ENCODE results near the gene VPS13A.
"Not testable (repeated sequence)": the region's sequence is repeated elsewhere in the genome, so short reads cannot be mapped to it uniquely, and the experiment has no call there.

VPS13A gene

DNA sequence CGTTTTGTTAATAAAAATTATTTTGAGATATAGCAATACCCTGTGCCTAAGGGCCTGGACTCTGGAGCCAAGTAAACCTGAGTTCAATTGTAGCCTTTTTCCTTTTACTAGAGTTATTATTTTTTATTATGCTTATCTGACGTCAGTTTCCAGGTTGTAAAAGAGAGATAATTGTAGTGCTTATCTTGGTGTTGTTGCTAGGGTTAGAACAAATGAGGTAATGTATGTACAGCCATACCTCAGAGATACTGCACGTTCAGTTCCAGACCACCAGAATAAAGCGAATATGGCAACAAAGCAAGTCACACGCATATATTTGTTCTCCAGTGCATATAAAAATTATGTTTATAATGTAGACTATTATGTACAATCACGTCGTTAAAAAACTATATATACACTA lies 215.0 kb downstream of the VPS13A start:
- DNase-seq (ENCODE audit: low spot score), result no peak
- no peaks in the 10 kb centered on the region for H3K79me1 ChIP-seq (ENCODE audit: low read depth, low read length)
- H2BK5ac ChIP-seq (ENCODE audit: low read length), result no peak overlapping the region
- no peak overlapping the region for H3K4me3 ChIP-seq (ENCODE audit: low read length in 2 of 2)
- no peak overlapping the region for H2AK5ac ChIP-seq (ENCODE audit: low read depth, low read length)
- no peak overlapping the region for H3K4me2 ChIP-seq (ENCODE audit: insufficient read depth, low read length, poor library complexity, severe bottlenecking)
- no peak overlapping the region for H2BK12ac ChIP-seq (ENCODE audit: low read length)
- no peak overlapping the region for H2AFZ ChIP-seq (ENCODE audit: low read length)
- H4K8ac ChIP-seq (ENCODE audit: low read depth, low read length), result no peak overlapping the region
- no peak overlapping the region for H3K27ac ChIP-seq (replicated peaks; ENCODE audit: low read length)
- H3K9ac ChIP-seq (ENCODE audit: low read depth, low read length, poor library complexity), result no peak overlapping the region
- no peaks in the 10 kb centered on the region for H3K4me1 ChIP-seq (ENCODE audit: control insufficient read depth in 2 of 2, insufficient read depth in 1 of 2, low read depth in 1 of 2, low read length in 2 of 2)
- H2BK15ac ChIP-seq (ENCODE audit: low read length), result no peak overlapping the region
- WGBS, 2 donors (ENCODE audit: extremely low coverage in 2 of 2, insufficient read length in 2 of 2, insufficient replicate concordance in 1 of 2), result no CpG with 5 or more reads among the region's 7 CpGs
- no peak overlapping the region for H3K4ac ChIP-seq (ENCODE audit: low read length)
- no peaks in the 10 kb centered on the region for H3K36me3 ChIP-seq (replicated peaks in 1 of 2; ENCODE audit: control insufficient read depth in 2 of 2, insufficient read depth in 2 of 2, low read length in 2 of 2)
- no peaks in the 10 kb centered on the region for H3K27me3 ChIP-seq (ENCODE audit: control insufficient read depth in 3 of 3, insufficient read depth in 3 of 3, low read depth in 1 of 3, low read length in 3 of 3)
- H4K91ac ChIP-seq (ENCODE audit: low read depth, low read length, poor library complexity), result no peak overlapping the region
- no peak overlapping the region for H3K18ac ChIP-seq (ENCODE audit: low read length)
- H2BK120ac ChIP-seq (ENCODE audit: low read depth, low read length), result no peak overlapping the region
- H3K23ac ChIP-seq (ENCODE audit: low read depth, low read length, poor library complexity), result no peak overlapping the region
- H3K9me3 ChIP-seq (replicated peaks in 1 of 2; ENCODE audit: control insufficient read depth in 2 of 2, insufficient read depth in 1 of 2, low read depth in 1 of 2, low read length in 2 of 2), result no peaks in the 10 kb centered on the region
- no peak overlapping the region for H3K14ac ChIP-seq (ENCODE audit: low read length)

DNA sequence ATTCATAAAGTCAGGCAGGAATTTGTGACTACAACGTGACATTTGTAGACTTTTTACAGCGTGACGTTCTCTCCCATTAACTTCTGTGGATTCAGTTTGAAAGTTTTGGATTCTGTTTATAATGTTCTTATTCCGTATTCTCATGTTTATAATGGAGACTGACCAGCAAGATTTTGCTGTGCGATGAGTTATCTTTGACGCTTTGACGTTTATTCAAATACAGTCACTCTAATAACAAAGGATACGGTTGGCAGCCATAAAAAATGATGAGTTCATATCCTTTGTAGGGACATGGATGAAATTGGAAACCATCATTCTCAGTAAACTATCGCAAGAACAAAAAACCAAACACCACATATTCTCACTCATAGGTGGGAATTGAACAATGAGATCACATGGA lies 221.2 kb downstream of the VPS13A start:
- not testable (repeated sequence) for H4K8ac ChIP-seq (ENCODE audit: low read depth, low read length); H3K27me3 ChIP-seq (ENCODE audit: control insufficient read depth in 3 of 3, insufficient read depth in 3 of 3, low read depth in 1 of 3, low read length in 3 of 3); H3K4me1 ChIP-seq (ENCODE audit: control insufficient read depth in 2 of 2, insufficient read depth in 1 of 2, low read depth in 1 of 2, low read length in 2 of 2); H2AK5ac ChIP-seq (ENCODE audit: low read depth, low read length); H2BK5ac ChIP-seq (ENCODE audit: low read length); H3K14ac ChIP-seq (ENCODE audit: low read length); H3K18ac ChIP-seq (ENCODE audit: low read length); H3K4me2 ChIP-seq (ENCODE audit: insufficient read depth, low read length, poor library complexity, severe bottlenecking); H2BK15ac ChIP-seq (ENCODE audit: low read length); H2AFZ ChIP-seq (ENCODE audit: low read length); H4K91ac ChIP-seq (ENCODE audit: low read depth, low read length, poor library complexity); H3K4ac ChIP-seq (ENCODE audit: low read length); H2BK12ac ChIP-seq (ENCODE audit: low read length); H3K9ac ChIP-seq (ENCODE audit: low read depth, low read length, poor library complexity); DNase-seq (ENCODE audit: low spot score); H3K36me3 ChIP-seq (replicated peaks in 1 of 2; ENCODE audit: control insufficient read depth in 2 of 2, insufficient read depth in 2 of 2, low read length in 2 of 2); H2BK120ac ChIP-seq (ENCODE audit: low read depth, low read length); H3K79me1 ChIP-seq (ENCODE audit: low read depth, low read length); H3K27ac ChIP-seq (replicated peaks; ENCODE audit: low read length); H3K4me3 ChIP-seq (ENCODE audit: low read length in 2 of 2); H3K23ac ChIP-seq (ENCODE audit: low read depth, low read length, poor library complexity); H3K9me3 ChIP-seq (replicated peaks in 1 of 2; ENCODE audit: control insufficient read depth in 2 of 2, insufficient read depth in 1 of 2, low read depth in 1 of 2, low read length in 2 of 2)
- whole genome bisulfite sequencing, 2 donors (ENCODE audit: extremely low coverage in 2 of 2, insufficient read length in 2 of 2, insufficient replicate concordance in 1 of 2), result no CpG with 5 or more reads among the region's 9 CpGs

DNA sequence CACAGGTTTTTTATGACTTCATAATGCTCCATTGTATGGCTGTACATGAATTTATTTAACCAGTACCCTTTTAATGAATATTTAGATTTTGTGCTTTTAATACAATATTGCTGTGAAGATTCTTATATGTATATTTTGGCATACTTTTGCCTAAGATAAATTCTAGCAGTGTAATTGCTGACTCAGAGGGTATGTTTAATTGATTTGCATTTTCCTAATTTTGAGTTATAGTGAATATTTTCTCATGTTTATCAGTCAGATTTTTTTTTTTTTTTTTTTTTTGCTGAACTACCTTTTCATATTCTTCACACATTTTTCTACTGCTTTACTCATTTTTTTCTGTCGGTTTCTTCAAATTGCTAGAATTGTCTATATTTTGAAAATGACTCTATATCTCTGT lies 222.6 kb downstream of the VPS13A start:
- no peaks in the 10 kb centered on the region for H3K4me1 ChIP-seq (ENCODE audit: control insufficient read depth in 2 of 2, insufficient read depth in 1 of 2, low read depth in 1 of 2, low read length in 2 of 2)
- no peak overlapping the region for H4K91ac ChIP-seq (ENCODE audit: low read depth, low read length, poor library complexity)
- no peak overlapping the region for H3K4me3 ChIP-seq (ENCODE audit: low read length in 2 of 2)
- H3K14ac ChIP-seq (ENCODE audit: low read length), result no peak overlapping the region
- no peak overlapping the region for H3K27ac ChIP-seq (replicated peaks; ENCODE audit: low read length)
- no peak overlapping the region for H3K9ac ChIP-seq (ENCODE audit: low read depth, low read length, poor library complexity)
- no peaks in the 10 kb centered on the region for H3K79me1 ChIP-seq (ENCODE audit: low read depth, low read length)
- H2AFZ ChIP-seq (ENCODE audit: low read length), result no peak overlapping the region
- H2BK5ac ChIP-seq (ENCODE audit: low read length), result no peak overlapping the region
- H3K18ac ChIP-seq (ENCODE audit: low read length), result no peak overlapping the region
- H2BK120ac ChIP-seq (ENCODE audit: low read depth, low read length), result no peak overlapping the region
- no peak overlapping the region for H2AK5ac ChIP-seq (ENCODE audit: low read depth, low read length)
- WGBS, 2 donors (ENCODE audit: extremely low coverage in 2 of 2, insufficient read length in 2 of 2, insufficient replicate concordance in 1 of 2), result no CpG with 5 or more reads among the region's 1 CpG
- no peak overlapping the region for H3K4ac ChIP-seq (ENCODE audit: low read length)
- H3K27me3 ChIP-seq (ENCODE audit: control insufficient read depth in 3 of 3, insufficient read depth in 3 of 3, low read depth in 1 of 3, low read length in 3 of 3), result no peaks in the 10 kb centered on the region
- H3K36me3 ChIP-seq (replicated peaks in 1 of 2; ENCODE audit: control insufficient read depth in 2 of 2, insufficient read depth in 2 of 2, low read length in 2 of 2), result no peaks in the 10 kb centered on the region
- H3K23ac ChIP-seq (ENCODE audit: low read depth, low read length, poor library complexity), result no peak overlapping the region
- no peak overlapping the region for H3K4me2 ChIP-seq (ENCODE audit: insufficient read depth, low read length, poor library complexity, severe bottlenecking)
- H3K9me3 ChIP-seq (replicated peaks in 1 of 2; ENCODE audit: control insufficient read depth in 2 of 2, insufficient read depth in 1 of 2, low read depth in 1 of 2, low read length in 2 of 2), result no peaks in the 10 kb centered on the region
- no peak overlapping the region for H2BK12ac ChIP-seq (ENCODE audit: low read length)
- no peak overlapping the region for H4K8ac ChIP-seq (ENCODE audit: low read depth, low read length)
- H2BK15ac ChIP-seq (ENCODE audit: low read length), result no peak overlapping the region
- DNase-seq (ENCODE audit: low spot score), result no peak

DNA sequence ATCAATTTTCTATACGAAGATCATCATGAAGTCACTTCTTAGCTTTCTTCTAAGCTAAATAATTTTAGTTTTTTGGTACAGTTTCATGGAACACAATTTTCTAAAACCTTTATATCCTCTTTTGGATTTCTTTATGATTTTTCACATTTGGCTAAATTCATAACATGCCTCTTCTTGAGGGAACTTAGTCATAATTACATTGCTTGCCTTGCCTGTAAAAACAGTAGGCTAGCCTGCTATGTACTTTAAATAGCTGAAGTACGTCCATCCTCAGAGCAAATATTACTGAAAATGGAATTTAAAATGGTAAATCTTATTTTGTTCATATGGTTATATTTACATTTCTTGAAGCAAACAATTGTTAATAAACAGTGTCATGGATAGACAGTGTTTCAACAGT lies 225.0 kb downstream of the VPS13A start:
- no peak for DNase-seq (ENCODE audit: low spot score)
- Histone ChIP-seq H2BK5ac (ENCODE audit: low read length) (no peak overlapping the region), H2BK120ac (ENCODE audit: low read depth, low read length) (no peak overlapping the region), H3K18ac (ENCODE audit: low read length) (no peak overlapping the region), H3K9me3 (replicated peaks in 1 of 2; ENCODE audit: control insufficient read depth in 2 of 2, insufficient read depth in 1 of 2, low read depth in 1 of 2, low read length in 2 of 2) (no peaks in the 10 kb centered on the region), H3K4me3 (ENCODE audit: low read length in 2 of 2) (no peak overlapping the region), H2AFZ (ENCODE audit: low read length) (no peak overlapping the region), H3K9ac (ENCODE audit: low read depth, low read length, poor library complexity) (no peak overlapping the region), H3K23ac (ENCODE audit: low read depth, low read length, poor library complexity) (no peak overlapping the region), H3K27me3 (ENCODE audit: control insufficient read depth in 3 of 3, insufficient read depth in 3 of 3, low read depth in 1 of 3, low read length in 3 of 3) (no peaks in the 10 kb centered on the region), H3K27ac (replicated peaks; ENCODE audit: low read length) (no peak overlapping the region), H4K91ac (ENCODE audit: low read depth, low read length, poor library complexity) (no peak overlapping the region), H3K14ac (ENCODE audit: low read length) (no peak overlapping the region), H3K4ac (ENCODE audit: low read length) (no peak overlapping the region), H3K4me1 (ENCODE audit: control insufficient read depth in 2 of 2, insufficient read depth in 1 of 2, low read depth in 1 of 2, low read length in 2 of 2) (no peaks in the 10 kb centered on the region), H2BK15ac (ENCODE audit: low read length) (no peak overlapping the region), H2BK12ac (ENCODE audit: low read length) (no peak overlapping the region), H4K8ac (ENCODE audit: low read depth, low read length) (no peak overlapping the region), H3K4me2 (ENCODE audit: insufficient read depth, low read length, poor library complexity, severe bottlenecking) (no peak overlapping the region), H3K36me3 (replicated peaks in 1 of 2; ENCODE audit: control insufficient read depth in 2 of 2, insufficient read depth in 2 of 2, low read length in 2 of 2) (peaks cover 0 to 3% of the 10 kb centered on the region in 2 donors), H3K79me1 (ENCODE audit: low read depth, low read length) (no peaks in the 10 kb centered on the region), H2AK5ac (ENCODE audit: low read depth, low read length) (no peak overlapping the region)
- WGBS, 2 donors (ENCODE audit: extremely low coverage in 2 of 2, insufficient read length in 2 of 2, insufficient replicate concordance in 1 of 2), result no CpG with 5 or more reads among the region's 2 CpGs
